Activated naive CD4-positive, alpha-beta T cell treated with Interleukin-2 at 50 U/mL for 16 hours (primary cell): ENCODE measurements around the gene LNP1.

Source experiments
- DNase-seq: peaks from one replicate; pipeline ENCODE4 v3.0.0-alpha.2; 2020

LNP1 gene

DNA sequence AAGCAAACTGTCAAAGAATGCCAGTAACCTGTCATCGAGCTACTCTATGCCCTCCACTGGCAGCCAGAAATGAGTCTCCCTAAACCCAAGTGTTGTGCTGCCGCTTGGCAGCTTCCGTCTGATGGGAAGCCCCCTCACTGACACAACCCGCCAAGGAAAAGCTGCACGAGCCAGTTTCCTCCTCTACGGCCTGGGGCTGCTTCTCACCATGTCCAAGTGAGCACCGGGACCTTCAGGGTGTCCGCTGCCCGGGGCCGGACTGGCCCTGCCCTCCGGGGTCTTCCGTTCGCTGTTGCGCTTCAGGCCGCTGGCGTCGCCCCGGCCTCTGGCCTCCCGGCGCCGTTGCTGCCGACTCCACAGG is 940 bp upstream of the LNP1 start:
- peak; percentile 57 for DNase-seq

DNA sequence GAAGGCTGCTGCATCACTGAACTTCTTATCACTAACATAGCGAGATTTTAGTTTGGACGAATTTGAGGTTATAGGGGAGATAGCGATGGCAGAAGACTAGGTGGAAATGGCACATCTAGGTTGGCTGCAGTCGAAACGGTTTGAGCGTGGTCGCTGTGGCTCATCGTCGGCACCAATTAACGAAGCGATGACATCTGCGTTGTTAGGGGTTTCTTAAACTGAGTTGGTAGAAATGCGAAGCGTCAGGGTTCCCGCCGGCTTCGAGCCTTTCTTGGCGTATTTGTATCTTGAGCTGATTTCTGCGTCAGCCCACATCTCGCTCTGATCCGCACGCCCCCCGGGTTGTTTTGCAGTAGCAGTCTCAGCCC is 319 bp downstream of the LNP1 start:
- DNase-seq: peak; percentile 58

DNA sequence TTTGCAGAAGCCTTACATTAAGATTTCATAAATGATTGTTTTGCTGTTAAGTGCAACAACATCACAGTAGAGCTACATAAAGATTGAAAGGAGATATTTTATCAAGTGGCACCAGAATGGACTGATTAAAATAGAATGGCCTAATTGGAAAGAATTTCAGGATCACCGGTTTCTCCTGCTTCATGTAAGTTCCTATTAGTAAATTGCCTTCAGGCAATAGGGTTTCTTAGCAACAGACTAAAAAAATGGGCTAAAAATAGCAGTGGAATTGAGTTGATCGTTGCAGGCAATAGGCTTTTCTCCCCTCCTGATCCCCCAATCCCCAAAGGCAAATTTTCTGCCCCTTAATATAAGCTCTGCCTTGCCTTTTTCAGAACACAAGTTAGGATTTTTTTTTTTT is 917 bp downstream of the LNP1 start:
- no peak for DNase-seq

DNA sequence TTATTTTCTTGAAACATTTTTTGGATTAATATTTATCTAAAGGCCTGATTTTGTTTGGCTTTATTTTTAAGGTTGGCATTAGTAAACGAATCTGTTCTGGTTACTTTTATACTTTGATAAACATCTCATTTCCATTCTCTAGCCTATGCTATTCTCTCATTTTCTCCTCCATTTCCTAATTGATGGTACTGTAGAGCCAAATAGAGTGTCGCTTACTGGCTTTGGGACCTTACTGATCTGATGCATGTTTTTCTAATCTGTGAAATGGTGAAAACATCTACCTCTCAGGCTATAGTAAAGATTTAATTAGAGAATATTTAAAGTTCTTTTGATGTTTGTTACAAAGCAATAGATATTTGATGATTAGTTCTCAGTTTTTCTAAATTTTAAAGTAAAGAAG is 1.6 kb downstream of the LNP1 start:
- DNase-seq: no peak

DNA sequence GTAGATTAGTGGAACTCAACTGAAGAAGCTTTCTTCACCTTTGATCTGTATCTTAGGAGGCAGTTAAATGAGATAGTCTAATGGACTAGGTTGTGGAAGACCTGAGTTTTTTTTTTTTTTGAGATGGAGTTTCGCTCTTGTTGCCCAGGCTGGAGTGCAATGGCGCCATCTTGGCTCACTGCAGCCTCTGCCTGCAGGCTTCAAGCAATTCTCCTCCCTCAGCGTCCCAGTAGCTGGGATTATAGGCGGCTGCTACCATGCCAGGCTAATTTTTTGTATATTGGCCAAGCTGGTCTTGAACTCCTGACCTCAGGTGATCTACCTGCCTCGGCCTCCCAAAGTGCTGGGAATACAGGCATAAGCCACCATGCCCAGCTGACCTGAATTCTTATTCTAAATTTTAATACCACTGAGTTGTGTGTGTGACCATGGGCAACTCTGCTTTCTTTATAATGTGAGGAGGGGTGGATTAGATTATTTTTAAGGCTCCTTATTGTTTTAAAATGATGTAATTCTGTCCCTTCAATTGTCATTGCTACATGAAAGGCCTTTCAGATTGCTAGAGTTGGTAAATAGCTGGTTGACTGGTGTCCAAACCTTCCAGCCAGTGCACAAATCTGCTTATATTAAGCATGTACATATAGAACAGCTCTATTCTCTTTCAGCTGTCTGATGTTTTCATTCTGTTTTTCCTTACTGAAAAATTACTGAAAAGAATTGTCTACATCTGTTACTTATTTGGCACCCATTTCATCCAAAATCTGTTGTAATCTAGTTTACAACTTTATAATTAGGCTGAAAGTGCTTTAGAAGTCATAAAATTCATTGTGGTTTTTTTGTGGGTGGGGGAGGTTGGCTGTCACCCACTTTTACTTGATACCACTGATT is 2.3 kb downstream of the LNP1 start:
- no peak for DNase-seq

GRCh38 chr3:100404250-100404548 is 2.9 kb downstream of the LNP1 start:
- no peak for DNase-seq

DNA sequence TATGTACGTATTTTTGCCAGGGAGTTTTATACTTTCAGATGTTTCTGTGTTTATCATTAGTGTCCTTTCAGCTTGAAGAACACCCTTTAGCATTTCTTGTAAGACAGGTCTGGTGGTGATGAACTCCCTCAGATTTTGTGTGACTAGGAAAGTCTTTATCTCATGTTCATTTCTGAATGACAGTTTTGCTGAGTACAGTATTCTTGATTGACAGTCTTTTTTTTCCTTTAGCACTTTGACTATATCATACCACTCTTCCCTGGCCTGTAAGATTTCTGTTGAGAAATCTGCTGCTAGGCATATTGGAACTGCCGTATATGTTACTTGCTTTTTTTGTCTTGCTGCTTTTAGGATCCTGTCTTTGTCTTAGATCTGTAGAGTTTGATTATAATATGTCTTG is 5.8 kb downstream of the LNP1 start:
- no peak for DNase-seq

DNA sequence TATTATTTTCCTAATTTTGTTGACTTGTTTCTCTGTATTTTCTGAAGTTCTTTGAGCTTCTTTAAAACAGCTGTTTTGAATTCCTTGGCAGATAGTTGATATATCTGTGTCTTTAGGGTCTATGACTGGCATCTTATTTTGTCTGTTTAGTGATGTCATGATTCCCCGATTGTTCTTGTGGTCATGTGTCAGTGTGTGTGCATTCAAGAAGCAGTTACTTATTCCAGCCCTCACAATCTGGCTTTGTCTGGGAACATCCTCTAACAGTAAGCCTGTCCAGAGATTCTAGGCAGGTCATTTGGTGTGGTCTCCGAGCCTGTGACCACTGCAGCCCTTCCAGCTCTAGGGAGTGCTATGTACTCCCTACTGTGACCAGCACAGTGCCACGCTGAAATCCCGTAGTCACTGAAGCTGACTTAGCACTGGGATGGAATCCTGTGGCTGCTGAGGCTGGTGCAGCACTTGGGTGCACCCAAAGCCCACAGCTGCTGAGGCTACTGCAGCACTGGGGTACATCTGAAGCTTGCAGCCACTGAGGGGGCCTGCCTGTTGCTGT is 6.7 kb downstream of the LNP1 start:
- DNase-seq: no peak

- DNase-seq: no peak
These were observed 10.0 kb downstream of the LNP1 start for GRCh38 chr3:100411091-100411982.

- no peak for DNase-seq
These were observed 11.7 kb downstream of the LNP1 start for GRCh38 chr3:100412912-100413590.

GRCh38 chr3:100413613-100414012 is 12.3 kb downstream of the LNP1 start:
- no peak for DNase-seq

DNA sequence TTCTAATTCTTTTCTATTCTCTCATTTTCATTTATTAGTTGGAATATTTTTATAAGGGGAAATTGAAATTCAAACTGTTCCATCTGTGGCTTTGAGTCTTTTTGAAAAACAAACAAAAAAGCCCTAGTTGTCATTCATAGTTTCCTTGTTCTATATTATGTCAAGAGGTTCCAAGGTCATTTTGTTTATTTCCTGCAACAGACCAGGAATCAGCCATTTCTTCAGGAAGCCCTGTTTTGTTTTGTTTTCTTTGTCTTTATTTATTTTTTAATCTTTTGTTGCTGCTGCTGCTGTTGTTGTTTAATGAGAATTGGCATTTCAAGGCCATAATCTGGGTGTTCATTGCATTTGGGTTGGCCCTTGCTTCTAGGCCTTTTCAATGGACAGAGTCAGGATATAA is 14.8 kb downstream of the LNP1 start:
- DNase-seq: no peak

DNA sequence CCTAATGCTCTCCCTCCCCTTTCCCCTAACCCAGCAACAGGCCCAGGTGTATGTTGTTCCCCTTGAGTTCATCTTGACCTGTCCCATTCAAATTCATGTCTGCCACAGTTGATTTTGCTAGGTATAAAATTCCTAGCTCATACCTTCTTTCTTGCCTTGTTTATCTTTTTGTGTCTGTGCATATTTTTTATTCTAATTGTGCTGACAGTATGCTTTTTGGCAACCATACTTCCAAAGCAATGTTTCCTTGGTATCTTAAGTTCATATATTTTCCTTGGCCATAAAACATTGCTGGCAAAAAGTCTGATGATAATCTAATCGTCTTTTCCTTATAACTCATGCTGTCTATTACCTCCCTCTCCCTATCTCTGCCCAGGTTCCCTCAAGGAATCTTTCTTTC is 15.5 kb downstream of the LNP1 start:
- DNase-seq: no peak

DNA sequence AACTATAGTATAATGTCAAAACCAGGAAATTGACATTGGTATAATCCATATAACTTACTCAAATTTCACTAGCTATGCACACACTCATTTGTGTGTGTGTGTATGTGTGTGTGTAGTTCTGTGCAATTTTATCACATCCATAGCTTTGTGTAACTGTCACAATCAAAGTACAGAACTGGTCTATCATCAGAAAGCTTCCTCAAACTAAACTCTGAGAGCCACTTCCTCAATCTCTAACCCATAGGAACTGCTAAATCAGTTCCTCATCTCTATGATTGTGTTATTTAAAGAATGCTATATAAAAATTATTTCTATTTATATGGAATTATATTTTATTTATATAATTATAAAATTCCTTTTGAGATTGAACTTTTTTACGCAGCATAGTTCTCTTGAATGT is 18.1 kb downstream of the LNP1 start:
- no peak for DNase-seq

GRCh38 chr3:100420885-100421284 is 19.5 kb downstream of the LNP1 start:
- no peak for DNase-seq

DNA sequence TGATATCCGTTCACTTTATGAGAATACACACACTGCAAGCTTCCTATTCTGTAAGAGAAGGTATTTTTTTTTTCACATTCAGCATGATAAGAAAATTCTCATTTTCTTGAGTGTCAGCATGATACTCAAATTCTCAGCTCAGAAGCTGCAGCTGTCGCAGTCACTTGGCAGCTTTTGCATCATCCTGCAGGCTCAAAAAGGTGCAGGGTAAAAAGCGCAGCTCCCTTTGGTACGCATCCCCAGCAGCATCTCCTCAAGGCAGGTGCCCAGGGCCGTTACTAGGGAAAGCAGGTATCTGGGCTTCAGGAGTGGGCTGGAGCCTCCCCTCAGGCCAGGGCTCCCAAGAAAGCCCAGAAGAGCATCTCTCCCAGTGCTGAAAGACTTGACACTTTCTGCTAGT is 22.3 kb downstream of the LNP1 start:
- no peak for DNase-seq

GRCh38 chr3:100424261-100424660 is 22.9 kb downstream of the LNP1 start:
- no peak for DNase-seq

DNA sequence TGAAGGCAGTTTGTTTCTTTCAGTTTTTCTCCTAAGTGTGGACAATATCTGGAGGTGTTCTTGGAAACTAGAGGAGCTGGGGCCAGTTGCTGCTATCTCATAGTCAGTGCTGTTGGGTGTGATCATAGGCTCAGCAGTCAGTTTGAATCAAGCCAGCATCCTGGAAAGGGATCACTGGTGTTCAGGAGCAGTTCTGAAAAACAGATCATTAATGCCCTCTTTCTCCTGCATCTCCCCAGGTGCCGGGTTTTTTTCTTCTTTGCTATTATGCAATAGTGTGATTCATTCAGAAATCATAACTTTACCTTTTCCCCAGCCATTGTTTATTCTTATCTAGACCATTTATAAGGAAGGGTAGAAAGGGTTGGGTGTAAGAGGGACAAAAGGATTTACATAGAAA is 24.0 kb downstream of the LNP1 start:
- no peak for DNase-seq

GRCh38 chr3:100426067-100426682 is 24.8 kb downstream of the LNP1 start:
- no peak for DNase-seq

DNA sequence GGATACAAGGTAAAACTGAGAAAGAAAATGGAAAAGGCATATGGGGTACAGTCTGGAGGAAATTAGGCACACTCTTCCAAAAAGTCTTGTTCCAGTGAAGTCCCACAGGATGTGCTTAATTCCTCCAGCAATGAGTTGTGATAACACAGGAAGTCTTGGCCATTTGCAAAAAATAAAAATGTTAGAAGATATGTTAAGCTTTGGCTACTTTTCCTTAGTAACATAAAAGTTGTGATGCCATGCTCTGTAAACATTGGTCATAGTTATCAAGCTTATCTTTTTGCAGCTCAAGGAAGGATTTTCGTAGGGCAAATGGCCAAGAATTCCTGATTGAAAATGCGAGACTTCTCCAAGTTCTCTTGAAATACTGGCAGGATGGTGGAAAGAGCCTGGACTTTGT is 26.4 kb downstream of the LNP1 start:
- no peak for DNase-seq

DNA sequence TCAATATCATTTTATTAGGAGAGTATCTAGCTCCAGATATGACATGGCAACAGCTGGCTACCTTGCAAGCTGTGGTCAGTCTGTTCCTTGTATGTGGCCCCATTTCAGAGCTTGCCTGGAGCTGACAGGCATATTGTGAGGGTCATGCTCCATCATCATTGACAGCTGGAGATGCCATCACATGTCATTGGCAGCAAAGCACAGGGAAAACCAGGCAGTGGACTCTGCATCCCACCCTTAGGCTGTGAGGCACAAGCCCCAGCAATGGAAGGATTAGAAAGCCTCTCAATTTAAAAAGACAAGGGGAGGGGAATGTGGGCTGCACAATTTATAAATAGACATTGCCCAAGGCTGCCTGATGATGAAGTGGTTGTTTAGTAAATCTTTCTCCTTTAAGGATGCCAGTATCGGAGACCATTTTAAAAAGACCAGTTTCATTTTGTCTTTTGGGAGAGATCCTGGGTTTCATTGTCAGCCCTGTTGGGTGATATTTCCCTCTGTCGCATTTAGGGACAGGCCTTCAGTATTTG is 27.9 kb downstream of the LNP1 start:
- DNase-seq: no peak

- DNase-seq: no peak
These were observed 35.6 kb downstream of the LNP1 start for GRCh38 chr3:100436951-100437350.
